ENCODE results near the gene CISD3.

Gene CISD3

DNA sequence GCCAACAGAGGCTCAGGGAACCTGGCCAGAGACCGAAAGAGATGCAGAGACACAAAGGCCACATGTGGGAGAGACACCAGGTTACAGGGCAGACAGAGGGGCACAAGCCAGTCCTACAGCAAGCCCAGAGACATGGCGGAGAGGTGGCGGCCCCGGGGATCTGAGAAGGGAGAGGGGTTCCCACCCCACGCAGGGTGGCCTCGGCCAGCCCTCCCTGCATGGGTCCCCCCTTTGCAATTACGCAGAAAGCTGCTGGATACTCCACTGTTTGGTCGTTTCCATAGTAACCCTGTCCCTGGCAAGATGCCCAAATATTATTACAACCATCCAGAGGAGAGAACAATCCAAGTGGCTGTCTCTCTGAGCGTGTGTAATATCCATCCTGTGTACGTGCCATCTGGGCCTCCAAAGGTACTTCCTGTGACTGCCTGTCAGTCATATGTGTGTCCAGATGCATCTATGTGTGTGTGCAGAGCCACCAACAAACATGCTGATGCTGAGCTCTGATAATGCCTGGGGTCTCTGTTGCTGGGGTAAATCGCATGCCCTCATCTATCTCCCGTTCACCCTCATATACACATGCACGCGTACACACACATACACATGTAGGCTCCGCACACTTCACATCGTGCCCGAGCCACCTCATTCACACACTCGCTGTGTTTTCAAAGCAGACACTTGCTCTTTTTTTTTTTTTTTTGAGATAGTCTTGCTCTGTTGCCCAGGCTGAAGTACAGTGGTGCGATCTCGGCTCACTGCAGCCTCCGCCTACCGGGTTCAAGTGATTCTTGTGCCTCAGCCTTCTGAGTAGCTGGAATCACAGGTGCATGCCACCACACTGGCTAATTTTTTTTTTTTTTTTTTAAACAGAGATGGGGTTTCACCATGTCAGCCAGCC, 12.5 kb downstream of the CISD3 start:
- in situ Hi-C loops (cut with MboI; ENCODE audit: low sequenced_read_pairs), result no loop called here

DNA sequence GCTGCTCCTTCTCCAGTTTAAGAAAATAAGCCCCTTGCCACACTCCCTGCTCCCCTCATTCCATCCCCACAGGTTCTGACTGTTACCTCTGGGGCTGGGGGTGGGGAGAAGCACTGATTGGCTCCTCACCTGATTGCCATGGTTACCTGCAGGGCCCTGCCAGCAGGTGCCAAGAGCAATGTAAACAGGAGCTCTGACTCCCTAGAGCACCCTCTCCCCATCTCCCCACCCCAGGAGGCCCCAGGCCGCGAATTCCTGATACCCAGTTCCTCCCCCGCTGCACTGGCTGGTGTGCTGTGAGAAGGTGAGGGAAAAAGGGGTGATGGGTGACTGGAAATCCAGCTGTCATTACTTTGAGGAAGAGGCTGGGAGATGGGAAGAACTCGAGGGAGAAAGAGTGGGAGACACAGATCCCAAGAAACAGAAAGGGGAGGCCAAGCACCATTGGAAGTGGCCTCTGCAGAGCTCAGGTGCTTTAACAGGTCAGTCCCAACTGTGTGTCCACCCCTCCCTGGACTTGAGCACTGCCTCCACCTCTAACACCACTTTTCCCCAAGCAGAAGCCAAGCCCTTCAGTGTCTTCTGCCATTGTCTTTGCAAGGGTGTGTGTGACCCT, 13.5 kb downstream of the CISD3 start:
- in situ Hi-C loops (cut with MboI; ENCODE audit: low sequenced_read_pairs), result no loop called here

GRCh38 chr17:38745545-38745944, 15.4 kb downstream of the CISD3 start:
- in situ Hi-C loops (cut with MboI; ENCODE audit: low sequenced_read_pairs), result no loop called here

- in situ Hi-C loops (cut with MboI; ENCODE audit: low sequenced_read_pairs), result no loop called here
These were observed 16.1 kb downstream of the CISD3 start for GRCh38 chr17:38746004-38746848.

DNA sequence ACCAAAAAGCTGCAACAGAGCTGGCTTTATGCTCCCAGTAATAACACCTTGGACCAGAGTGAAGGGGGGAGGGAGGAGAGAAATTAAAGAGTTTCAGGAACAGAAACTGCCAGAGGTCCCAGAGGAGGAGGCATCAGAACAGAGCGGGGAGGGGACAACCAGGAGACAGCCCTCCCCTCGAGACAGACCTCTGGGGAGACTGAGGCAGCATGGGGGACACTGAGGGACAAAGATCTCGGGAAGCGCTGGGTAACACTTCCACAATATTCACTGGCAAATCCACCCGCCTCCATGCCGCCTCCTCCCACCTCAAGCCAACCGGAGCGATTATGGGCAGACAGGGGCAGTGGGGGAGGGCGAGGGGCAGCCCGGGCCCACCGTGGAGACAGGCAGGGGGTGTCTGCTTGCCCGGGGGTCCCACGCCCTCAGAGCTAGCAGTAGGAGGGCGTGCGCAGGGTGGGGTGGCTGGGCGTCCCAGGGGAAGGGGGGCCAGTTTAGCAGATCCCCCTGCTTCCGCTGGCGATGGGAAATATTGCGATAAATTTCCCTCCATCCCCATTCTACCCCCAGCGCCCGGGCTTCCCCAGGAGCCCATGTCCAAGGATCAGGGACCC, 16.8 kb downstream of the CISD3 start:
- in situ Hi-C loops (cut with MboI; ENCODE audit: low sequenced_read_pairs), result no loop called here

DNA sequence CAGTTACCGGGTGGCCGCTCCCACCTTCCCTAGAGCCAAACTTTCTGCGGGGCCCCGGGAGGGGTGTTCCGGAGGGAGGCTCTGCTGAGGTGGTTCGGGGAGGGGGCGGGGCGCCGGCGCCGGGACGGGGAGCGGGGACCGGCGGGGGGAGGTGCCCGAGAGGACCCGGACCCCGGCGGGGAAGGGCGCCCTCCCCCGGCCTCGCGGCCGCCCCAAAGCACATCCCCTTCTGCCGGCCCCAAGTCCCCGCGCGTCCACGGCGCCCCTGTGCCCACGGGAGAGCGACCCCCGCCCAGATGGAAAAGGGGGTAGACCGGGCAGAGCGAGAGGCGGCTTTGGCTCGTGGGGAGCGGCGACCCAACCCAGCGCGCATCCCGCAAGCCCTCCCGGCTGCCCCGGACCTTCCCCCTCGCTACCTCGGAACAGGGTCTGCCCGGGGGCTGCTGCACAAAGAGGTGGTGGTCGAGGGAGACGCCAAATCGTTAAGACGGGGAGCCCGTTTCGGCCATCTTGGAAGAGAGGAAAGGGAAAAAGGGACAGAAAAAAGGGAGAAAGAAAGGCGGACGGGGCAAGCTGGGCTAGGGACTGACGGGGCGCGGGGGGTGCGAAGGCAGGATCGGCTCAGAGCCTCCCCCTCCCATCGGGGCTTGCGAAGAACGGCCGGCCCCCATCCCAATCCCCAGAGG, 17.5 kb downstream of the CISD3 start:
- in situ Hi-C loops (cut with MboI; ENCODE audit: low sequenced_read_pairs), result no loop called here

DNA sequence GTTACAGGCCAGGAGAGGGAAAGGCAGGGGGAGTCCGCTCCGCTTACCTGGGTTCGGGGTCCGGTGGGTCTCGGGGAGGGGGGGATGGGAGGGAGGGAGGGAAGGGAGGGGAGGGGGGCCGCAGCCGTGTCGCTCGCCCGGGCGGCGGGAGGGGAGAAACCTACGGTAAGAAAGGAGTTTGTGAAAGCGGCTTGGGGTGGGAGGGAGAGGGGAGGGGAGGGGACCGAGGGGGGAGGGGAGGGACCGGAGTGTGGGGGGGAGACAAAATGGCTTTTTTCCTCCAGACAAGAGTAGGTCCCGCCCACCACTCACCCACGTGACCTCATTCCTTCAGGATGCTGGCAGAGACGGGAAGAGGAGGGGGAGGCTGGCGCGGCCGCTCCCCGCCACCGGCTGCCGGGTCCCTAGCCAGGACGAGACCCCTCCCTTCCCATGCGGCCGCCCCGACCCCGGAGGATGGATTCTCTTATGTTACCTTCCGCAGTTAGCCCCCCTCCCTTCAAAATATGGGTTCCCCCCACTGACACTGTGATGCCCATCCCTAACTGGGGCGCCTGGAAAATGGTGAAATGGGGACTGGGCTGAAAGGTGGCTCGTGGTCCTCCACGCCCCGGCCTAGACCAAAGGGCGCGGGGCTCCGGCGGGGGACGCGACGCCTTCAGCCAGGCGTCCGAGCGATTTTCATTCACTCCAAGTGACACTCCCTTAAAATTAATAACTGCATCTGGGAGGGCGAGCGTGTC, 18.2 kb downstream of the CISD3 start, which contains the start of gene PCGF2:
TSS of gene PCGF2 (minus strand) at position 188 of the 743 bp plus-strand sequence. CDS start 7,934 bp downstream, outside the sequence.
- in situ Hi-C loops (cut with MboI; ENCODE audit: low sequenced_read_pairs), result no loop called here

DNA sequence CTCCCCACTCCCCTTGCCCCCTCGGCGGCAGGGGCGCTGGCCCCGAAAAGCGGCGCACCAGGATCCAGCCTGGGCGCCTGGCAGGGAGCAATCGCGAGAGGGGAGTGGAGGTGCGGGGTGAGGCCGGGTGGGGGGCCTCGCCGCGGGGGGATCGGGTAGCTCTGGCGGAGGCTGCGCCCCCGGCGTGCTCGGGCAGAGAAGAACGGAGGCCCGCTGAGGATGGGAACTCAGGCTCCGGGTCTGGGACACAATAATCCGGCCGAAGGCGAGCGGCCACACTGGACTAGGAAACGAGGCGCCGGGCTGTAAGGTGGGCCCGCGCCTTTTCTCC, 18.7 kb downstream of the CISD3 start:
- in situ Hi-C loops (cut with MboI; ENCODE audit: low sequenced_read_pairs), result no loop called here

DNA sequence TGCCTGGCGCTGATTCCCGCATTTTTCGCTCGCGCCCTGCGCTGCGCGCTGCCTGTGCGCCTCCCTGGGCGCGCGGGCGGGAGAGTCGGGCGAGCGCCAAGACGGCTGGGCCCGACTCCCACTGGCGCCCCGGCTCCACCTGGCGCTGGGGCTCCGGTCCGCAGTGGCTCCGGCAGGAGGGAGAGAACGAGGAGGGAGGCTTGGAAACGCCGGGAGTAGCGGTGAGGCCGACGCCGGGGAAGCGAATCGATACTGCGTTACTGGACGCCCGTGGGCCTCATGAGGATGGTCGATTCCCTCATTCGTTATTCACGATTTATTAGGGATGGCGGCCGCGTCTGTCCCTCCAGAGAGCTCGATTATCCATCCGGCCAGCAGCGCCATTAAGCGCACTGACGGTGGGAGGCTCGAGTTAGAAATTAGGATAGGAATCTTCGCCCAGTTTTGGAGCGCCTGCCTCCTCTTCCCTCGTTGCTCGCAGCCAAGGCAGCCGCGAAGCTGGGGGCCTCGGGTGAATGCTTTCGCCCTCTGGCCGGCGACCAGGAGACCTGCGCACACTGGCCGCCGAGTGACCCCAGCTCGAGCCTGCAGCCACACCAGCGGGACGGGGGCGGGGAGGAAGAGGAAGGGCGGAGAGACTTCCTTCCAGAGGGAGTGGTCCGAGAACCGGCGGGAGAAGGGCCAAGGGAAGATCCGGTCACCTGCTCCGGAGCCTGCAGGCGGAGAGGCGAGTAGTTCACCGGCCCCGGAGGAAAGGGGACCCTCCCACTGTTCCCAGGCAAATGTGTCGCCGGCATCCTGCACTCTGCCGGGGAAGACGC, 19.3 kb downstream of the CISD3 start:
- in situ Hi-C loops (cut with MboI; ENCODE audit: low sequenced_read_pairs), result no loop called here

- in situ Hi-C loops (cut with MboI; ENCODE audit: low sequenced_read_pairs), result no loop called here
These were observed 19.8 kb downstream of the CISD3 start for GRCh38 chr17:38750044-38750311.

GRCh38 chr17:38750312-38751121, 20.4 kb downstream of the CISD3 start:
- in situ Hi-C loops (cut with MboI; ENCODE audit: low sequenced_read_pairs), result no loop called here

- in situ Hi-C loops (cut with MboI; ENCODE audit: low sequenced_read_pairs), result no loop called here
These were observed 21.1 kb downstream of the CISD3 start for GRCh38 chr17:38751144-38751807.

- in situ Hi-C loops (cut with MboI; ENCODE audit: low sequenced_read_pairs), result no loop called here
These were observed 21.7 kb downstream of the CISD3 start for GRCh38 chr17:38751808-38752307.

DNA sequence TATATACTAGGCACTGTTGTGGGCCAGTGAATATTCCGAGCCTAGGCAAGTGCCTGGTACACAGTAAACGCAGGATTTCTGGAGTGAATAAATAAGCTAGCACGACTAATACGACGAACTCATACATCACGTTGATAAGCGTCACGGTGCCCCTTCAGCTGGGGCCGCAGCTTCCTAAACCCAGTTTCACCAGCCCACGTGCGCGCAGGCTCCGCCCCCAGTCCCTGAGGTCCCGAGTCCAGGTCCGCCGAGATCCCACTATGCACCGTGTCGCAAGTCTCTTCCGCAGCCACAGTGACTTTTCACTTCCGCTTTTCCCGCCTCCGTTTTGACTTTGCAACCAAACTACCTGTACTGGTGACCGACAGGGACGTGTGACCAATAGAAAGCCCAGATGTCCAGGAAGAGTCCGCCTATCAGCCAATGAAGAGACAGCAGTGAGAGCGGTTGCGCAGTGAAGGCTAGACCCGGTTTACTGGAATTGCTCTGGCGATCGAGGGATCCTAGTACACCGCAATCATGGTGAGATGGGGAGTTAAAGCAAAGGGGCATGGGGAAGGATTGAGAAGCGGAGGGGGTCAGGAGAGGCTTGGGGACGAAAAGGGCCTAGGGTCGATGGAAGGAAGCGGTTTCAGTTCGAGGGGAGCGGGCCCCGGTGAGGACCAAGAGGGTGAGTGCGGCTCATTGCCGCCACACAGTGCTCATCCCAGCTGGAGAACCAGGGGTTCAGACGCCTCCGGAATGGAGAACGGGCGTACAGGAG, 22.3 kb downstream of the CISD3 start, which contains the start of gene PSMB3:
TSS of gene PSMB3 (plus strand) at position 434 of the 763 bp plus-strand sequence. CDS start at position 520, 86 bp downstream.
- in situ Hi-C loops (cut with MboI; ENCODE audit: low sequenced_read_pairs), result no loop called here

GRCh38 chr17:38753071-38753506, 22.9 kb downstream of the CISD3 start:
- in situ Hi-C loops (cut with MboI; ENCODE audit: low sequenced_read_pairs), result no loop called here

- in situ Hi-C loops (cut with MboI; ENCODE audit: low sequenced_read_pairs), result no loop called here
These were observed 31.5 kb downstream of the CISD3 start for GRCh38 chr17:38761612-38762011.

DNA sequence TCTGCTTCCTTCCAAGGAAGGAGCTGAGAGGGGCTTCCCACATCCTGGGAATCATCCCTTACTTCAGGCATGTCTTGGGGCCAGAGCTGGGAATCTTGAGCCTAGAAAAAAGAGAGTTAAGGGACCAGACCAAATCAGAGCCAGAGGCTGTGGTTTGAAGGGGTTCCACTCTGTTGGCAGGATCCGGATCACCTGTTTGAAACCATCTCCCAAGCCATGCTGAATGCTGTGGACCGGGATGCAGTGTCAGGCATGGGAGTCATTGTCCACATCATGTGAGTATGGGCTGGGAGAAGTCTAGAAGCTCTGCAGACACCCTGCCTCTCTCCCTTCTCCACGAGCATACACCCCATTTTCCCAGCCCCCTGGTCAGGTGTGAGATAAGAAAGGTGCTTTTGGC, 32.1 kb downstream of the CISD3 start:
- in situ Hi-C loops (cut with MboI; ENCODE audit: low sequenced_read_pairs), result no loop called here

Data from HL-60/S4 treated with retinoic acid at 250 ng/mL for 4 days and 3 days (cell line).